GM12873 (cell line): ENCODE results near the gene METAP2.

Experiments
- CTCF ChIP-seq: IDR thresholded peaks from 2 replicates; pipeline ENCODE4 v1.5.1; 2012; ENCODE audit warnings: low read depth, mild to moderate bottlenecking, moderate library complexity, low read length, control low read depth; ENCODE audit not compliant: insufficient read depth; ENCODE audit errors: missing control alignments

Gene METAP2

DNA sequence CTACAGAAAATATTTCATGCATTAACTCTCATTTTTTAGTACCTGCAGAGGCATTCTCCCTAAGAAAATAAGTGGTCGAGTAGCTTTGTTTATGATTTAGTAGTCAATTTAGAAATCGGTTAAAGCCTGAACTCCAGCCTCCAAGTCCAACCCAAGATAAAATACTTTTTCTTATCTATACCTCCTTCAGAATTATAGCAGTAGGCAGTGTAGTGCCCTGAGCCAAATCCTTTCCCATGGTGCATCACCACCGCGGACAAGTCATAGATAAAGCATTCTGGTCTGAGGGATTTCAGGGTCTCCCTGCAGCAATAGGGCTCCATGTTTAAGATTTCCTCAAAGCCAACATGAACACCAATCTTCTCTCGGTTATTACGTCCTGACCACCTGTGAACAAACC, 46.9 kb downstream of the METAP2 start:
- TF ChIP-seq CTCF, result no peak

GRCh38 chr12:95522692-95523091, 48.7 kb downstream of the METAP2 start:
- TF ChIP-seq CTCF, result no peak

- TF ChIP-seq CTCF, result no peak
Measured at GRCh38 chr12:95528431-95528830, 54.5 kb downstream of the METAP2 start.

- no peak for TF ChIP-seq CTCF
Measured at GRCh38 chr12:95529693-95530225, 55.8 kb downstream of the METAP2 start.

DNA sequence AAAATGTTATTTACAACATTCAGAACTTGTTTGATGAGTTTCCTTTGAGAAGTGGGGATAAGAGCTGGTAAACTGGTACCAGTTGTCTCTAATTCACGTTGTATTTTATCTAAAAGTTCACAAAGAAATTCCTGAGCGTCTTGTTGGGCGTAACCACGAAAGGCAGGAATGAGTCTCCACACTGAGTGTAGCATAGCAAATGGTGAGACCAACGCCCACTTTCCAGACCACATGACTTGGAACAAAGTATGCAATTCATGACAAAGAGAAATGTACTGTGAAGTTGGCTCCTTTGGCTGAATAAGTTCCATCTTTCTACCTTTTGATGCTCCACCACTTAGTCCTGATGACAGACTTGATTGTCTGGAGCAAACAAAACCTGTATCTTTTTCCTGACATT, 58.9 kb downstream of the METAP2 start:
- no peak for TF ChIP-seq CTCF

GRCh38 chr12:95533985-95534384, 60.0 kb downstream of the METAP2 start:
- no peak for TF ChIP-seq CTCF

DNA sequence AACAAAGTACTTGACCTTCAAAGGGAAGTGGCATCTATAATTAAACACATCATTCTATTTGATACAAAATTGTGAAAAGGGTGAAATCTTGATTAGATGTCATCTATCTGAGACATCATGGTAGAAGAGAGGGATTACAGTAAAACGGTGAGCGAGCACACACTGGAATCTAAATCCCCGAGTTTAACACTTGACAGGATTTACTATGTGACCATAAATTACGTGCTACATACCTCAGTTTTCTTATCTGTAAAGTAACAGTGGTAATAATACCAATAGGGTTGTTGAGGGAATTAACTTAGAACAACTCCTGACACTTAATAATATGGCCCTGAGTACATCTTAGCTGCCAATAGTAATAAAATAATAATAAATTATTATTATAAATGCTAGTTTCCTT, 64.1 kb downstream of the METAP2 start:
- TF ChIP-seq CTCF, result no peak
